ENCODE measurements around the gene HPD.
A peak's percentile ranks its signal among the peaks of the same experiment; 100 is the strongest.
"Not testable (repeated sequence)": the region's sequence is repeated elsewhere in the genome, so short reads cannot be mapped to it uniquely, and the experiment has no call there.

The HPD gene

GRCh38 chr12:121869229-121869628 is 10.6 kb upstream of the HPD start:
- DNase-seq (ENCODE audit: insufficient read length, low spot score); FAIRE-seq: not testable (repeated sequence)

- DNase-seq (ENCODE audit: insufficient read length, low spot score) (no peak), FAIRE-seq (no peak)
Measured at GRCh38 chr12:121866331-121866730, 7.7 kb upstream of the HPD start.

GRCh38 chr12:121861636-121862254 is 3.1 kb upstream of the HPD start:
- FAIRE-seq (no peak), DNase-seq (ENCODE audit: insufficient read length, low spot score) (no peak)

GRCh38 chr12:121860699-121861098 is 2.0 kb upstream of the HPD start:
- DNase-seq (ENCODE audit: insufficient read length, low spot score); FAIRE-seq: not testable (repeated sequence)

- DNase-seq (ENCODE audit: insufficient read length, low spot score) (no peak), FAIRE-seq (no peak)
Measured at GRCh38 chr12:121860257-121860656, 1.6 kb upstream of the HPD start.

- no peak for DNase-seq (ENCODE audit: insufficient read length, low spot score)
- no peak for FAIRE-seq
Measured at GRCh38 chr12:121858318-121858661, 369 bp downstream of the HPD start.

GRCh38 chr12:121857322-121858246 is 1.1 kb downstream of the HPD start:
- DNase-seq (ENCODE audit: insufficient read length, low spot score) (no peak), FAIRE-seq (no peak)

- DNase-seq (ENCODE audit: insufficient read length, low spot score); FAIRE-seq: not testable (repeated sequence)
Measured at GRCh38 chr12:121852392-121852791, 6.3 kb downstream of the HPD start.

- FAIRE-seq (no peak), DNase-seq (ENCODE audit: insufficient read length, low spot score) (no peak)
Measured at GRCh38 chr12:121849665-121850064, 9.0 kb downstream of the HPD start.

- DNase-seq (ENCODE audit: insufficient read length, low spot score) (no peak), FAIRE-seq (no peak)
Measured at GRCh38 chr12:121849211-121849610, 9.4 kb downstream of the HPD start.

GRCh38 chr12:121845701-121846100 is 13.0 kb downstream of the HPD start:
- FAIRE-seq (no peak), DNase-seq (ENCODE audit: insufficient read length, low spot score) (no peak)

- FAIRE-seq = no peak
Measured at GRCh38 chr12:121843236-121843982, 15.2 kb downstream of the HPD start.

GRCh38 chr12:121839993-121840761 is 18.5 kb downstream of the HPD start:
- no peak for FAIRE-seq
- no peak for DNase-seq (ENCODE audit: insufficient read length, low spot score)

More at GRCh38 chr12:121843236-121843982, 15.2 kb downstream of the HPD start:
- DNase-seq (ENCODE audit: insufficient read length, low spot score) = no peak

GRCh38 chr12:121839106-121839992 is 19.3 kb downstream of the HPD start:
- DNase-seq (ENCODE audit: insufficient read length, low spot score) (peak; percentile 98), FAIRE-seq (peak; percentile 95)

- FAIRE-seq (no peak), DNase-seq (ENCODE audit: insufficient read length, low spot score) (no peak)
Measured at GRCh38 chr12:121838126-121838525, 20.5 kb downstream of the HPD start.

GRCh38 chr12:121837680-121838079 is 21.0 kb downstream of the HPD start:
- FAIRE-seq (no peak), DNase-seq (ENCODE audit: insufficient read length, low spot score) (no peak)

- FAIRE-seq = no peak
Measured at GRCh38 chr12:121831571-121832245, 27.0 kb downstream of the HPD start.

GRCh38 chr12:121830588-121831265 is 27.9 kb downstream of the HPD start:
- FAIRE-seq = no peak
- no peak for DNase-seq (ENCODE audit: insufficient read length, low spot score)

More at GRCh38 chr12:121831571-121832245, 27.0 kb downstream of the HPD start:
- no peak for DNase-seq (ENCODE audit: insufficient read length, low spot score)

Data from HTR-8/SVneo (cell line).